GM12872 (cell line): ENCODE results near the gene MOB1B.

Experiments
- TF ChIP-seq, protein P1 (sequence below): IDR thresholded peaks from 3 replicates; pipeline ENCODE4 v1.5.1; 2011; ENCODE audit warnings: low read depth, mild to moderate bottlenecking, low read length, moderate library complexity; ENCODE audit not compliant: insufficient read depth

The MOB1B gene

DNA sequence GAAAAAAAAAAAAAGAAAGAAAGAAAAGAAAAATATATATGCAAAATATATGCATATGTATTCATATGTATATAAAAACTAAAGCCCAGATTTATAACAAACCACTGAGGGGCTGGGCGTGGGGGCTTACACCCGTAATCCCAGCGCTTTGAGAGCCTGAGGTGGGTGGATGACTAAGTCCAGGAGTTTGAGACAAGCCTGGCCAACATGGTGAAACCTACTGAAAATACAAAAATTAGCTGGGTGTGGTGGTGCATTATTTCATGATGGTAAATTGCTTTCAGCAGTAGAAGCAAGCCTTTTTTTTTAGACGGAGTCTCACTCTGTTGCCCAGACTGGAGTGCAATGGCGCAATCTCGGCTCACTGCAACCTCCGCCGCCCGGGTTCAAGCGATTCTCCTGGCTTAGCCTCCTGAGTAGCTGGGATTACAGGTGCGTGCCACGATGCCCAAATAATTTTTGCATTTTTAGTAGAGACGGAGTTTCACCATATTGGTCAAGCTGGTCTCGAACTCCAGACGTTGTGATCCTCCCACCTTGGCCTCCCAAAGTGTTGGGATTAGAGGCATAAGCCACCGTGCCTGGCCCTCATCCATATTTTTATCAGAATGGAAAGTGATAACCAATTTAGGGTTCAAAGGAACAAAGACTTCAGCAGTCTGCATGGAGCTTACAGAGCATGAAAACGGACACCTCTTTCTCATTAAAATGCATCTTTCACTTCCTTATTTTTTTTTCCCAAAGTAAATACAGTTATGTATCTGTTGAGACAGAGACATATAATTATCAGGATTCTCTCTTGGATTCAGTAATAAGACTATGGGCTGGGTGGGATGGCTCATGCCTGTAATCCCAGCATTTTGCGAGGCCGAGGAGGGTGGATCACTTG, 27.7 kb upstream of the MOB1B start:
- TF ChIP-seq, protein P1, sequence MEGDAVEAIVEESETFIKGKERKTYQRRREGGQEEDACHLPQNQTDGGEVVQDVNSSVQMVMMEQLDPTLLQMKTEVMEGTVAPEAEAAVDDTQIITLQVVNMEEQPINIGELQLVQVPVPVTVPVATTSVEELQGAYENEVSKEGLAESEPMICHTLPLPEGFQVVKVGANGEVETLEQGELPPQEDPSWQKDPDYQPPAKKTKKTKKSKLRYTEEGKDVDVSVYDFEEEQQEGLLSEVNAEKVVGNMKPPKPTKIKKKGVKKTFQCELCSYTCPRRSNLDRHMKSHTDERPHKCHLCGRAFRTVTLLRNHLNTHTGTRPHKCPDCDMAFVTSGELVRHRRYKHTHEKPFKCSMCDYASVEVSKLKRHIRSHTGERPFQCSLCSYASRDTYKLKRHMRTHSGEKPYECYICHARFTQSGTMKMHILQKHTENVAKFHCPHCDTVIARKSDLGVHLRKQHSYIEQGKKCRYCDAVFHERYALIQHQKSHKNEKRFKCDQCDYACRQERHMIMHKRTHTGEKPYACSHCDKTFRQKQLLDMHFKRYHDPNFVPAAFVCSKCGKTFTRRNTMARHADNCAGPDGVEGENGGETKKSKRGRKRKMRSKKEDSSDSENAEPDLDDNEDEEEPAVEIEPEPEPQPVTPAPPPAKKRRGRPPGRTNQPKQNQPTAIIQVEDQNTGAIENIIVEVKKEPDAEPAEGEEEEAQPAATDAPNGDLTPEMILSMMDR, result no peak

DNA sequence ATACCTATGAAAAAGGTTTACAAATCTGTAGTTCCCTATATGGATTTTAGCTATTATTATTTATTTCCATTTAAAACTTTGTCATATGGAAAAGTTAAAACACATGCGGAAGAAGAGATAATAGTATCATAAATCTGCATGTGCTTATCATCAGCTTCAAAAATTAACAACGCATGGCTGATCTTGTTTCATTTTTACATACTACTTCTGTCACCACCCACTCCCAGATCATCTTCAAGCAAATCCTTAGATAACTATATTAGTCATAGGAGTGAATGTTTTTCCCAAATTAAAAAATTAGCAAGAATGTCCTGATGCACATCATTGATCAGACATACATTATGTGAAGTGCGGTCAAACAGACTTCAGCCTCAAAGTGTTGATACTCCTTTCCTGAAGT, 24.6 kb upstream of the MOB1B start:
- TF ChIP-seq, protein P1, result no peak

DNA sequence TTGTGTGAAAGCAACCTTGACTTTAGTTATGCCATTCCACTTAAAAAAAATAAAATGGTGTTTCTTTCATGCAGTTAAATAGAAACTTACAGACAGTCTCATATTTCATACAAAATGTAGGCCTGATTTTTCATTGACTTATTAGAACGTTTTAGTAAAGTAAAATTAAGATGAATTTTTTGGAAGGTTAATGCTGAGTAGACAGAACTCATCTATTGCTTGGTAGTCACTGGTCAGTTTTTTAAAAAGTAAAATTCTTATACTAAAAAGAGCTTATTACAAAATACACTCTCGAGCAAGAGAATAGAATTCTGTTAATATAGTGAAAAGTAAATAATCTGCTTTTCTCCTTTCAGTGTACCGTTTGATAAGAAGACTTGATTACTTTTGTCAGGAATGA, 21.4 kb upstream of the MOB1B start:
- TF ChIP-seq, protein P1, result no peak

DNA sequence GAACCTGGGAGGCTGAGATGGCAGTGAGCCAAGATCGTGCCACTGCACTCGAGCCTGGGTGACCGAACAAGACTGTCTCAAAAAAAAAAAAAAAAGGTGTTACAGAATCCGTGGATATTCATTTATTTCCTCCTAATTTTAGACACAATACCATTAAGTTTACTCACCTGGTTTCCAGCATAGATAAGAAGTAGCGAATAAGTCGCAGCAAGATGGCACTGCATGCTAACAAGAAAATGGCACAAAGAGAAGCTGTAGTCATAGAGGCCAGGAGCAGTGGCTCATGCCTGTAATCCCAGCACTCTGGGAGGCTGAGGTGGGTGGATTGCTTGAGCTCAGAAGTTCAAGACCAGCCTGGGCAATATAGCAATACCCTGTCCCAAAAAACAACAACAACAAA, 17.0 kb upstream of the MOB1B start:
- TF ChIP-seq, protein P1, result no peak

DNA sequence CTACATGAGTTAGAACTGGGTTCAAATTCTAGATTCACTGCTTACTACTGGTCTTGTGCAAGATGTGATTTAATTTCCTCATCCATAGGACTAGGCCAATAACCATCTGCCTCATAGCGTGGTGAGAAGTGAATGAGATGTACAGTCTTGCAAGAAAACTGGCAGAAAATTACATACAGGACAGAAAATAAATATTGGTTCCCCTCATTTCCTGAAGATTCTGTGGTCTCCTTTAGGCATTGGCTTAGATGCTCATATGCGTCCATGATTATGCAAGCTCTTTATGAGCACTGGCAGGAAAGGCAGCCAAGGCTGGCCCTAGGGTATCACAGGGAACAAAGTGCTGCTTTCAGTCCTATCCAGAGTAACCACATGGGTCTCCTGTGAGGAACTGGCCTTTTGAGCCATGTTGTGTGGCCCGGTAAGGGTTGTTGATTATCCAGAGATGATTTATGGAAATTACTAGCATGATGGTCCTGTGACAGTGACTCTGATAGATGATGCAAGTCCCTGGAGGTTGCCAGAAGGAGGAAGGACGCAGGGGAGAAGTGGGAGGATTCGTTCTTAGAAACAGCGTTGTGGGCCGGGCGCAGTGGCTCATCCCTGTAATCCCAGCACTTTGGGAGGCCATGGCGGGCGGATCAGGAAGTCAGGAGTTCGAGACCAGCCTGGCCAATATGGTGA, 9.9 kb upstream of the MOB1B start:
- TF ChIP-seq, protein P1, result no peak

DNA sequence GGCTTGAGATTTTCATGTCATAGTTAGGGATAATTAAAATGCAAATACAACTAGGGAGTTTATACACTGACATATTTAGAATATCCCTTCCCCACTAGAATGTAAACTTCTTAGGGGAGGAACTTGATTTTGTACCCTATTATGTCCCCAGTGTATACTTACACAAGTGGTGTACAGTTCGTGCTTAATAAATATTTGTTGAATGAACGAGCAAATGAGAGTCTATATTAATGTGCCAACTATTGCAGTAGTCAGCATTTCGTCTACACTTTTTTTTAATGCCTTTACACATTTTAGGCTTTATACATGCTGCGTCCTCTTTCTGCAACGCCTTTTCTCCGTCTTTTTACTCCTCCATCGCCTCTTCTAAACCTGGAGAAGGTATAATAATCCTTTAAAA, 8.4 kb upstream of the MOB1B start:
- TF ChIP-seq, protein P1, result no peak

DNA sequence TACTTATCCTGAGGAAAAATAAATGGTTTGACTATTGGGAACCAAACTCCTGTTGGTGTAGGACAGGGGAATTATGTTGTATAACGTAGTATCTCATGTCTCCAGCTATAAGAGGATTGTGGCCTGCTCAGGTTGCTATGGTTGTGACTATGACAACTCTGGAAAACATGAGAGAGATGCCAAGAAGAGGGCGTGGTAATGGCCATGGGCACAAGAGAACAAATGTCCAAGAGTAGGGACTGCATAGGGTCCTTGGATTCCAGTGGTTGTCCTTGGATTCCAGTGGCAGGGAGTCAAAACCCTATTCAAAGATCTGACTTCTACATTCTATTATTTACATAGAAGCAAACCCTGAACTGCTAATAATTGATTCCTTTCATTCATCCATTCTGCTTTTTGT, 6.8 kb upstream of the MOB1B start:
- TF ChIP-seq, protein P1, result no peak
